Measurements from ENCODE around the gene PPARGC1A.

- no peak for TF ChIP-seq CTCF (conservative IDR thresholded peaks at IDR 0.05)
- no peak for TF ChIP-seq ZFX (IDR thresholded peaks at IDR 0.05)
Measured at GRCh38 chr4:23774909-23775308, 114.9 kb downstream of the PPARGC1A start.
